OCI-LY7 (cell line): ENCODE data around the gene HEATR3. TPM values are rescaled to one million over a fixed set of nuclear protein-coding genes. Genes with fewer than 3 reads are reported as not detected.

Experiments used
- BruUV-seq: library from RNA; stranded (reverse); fragments of 400-500 nt; replicated peaks from 2 replicates; lab custom pipeline; 2021; lab: Mats Ljungman, UMichigan
- CTCF ChIA-PET: fragments of 300-600 bp; sonication (Branson Sonifier 250); formaldehyde crosslinking; loops from one replicate; lab custom pipeline; 2022; ENCODE audit warnings: antibody characterized with exemption; ENCODE audit not compliant: unreplicated experiment; lab: Charles Lee
- POLR2A ChIA-PET: fragments of 300-600 bp; sonication (Branson Sonifier 250); formaldehyde crosslinking; loops from one replicate; lab custom pipeline; 2022; ENCODE audit warnings: antibody characterized with exemption; lab: Charles Lee
- DNase-seq: peaks from one replicate; pipeline ENCODE4 v3.0.0-alpha.2; 2015; ENCODE audit warnings: low spot score
- H2AFZ ChIP-seq: fragments of 200-600 bp; sonication (generic), shearing (Covaris generic); 2 replicates; pipeline ENCODE4 v1.6.1; 2014; ENCODE audit warnings: mild to moderate bottlenecking, antibody characterized with exemption, low read length, moderate library complexity
- H3K27ac ChIP-seq: fragments of 200-600 bp; sonication (generic); 2 replicates; pipeline ENCODE4 v1.5.1; 2014; ENCODE audit warnings: mixed run types, low read depth, mild to moderate bottlenecking, moderate library complexity, low read length, inconsistent platforms; ENCODE audit not compliant: poor library complexity, severe bottlenecking
- H3K36me3 ChIP-seq: fragments of 200-600 bp; sonication (generic); 2 replicates; pipeline ENCODE4 v1.6.1; 2014; ENCODE audit warnings: mild to moderate bottlenecking, antibody characterized with exemption, low read length, moderate library complexity, mixed read lengths; ENCODE audit not compliant: insufficient read depth
- H3K4me1 ChIP-seq: fragments of 200-600 bp; sonication (generic); 2 replicates; pipeline ENCODE4 v1.5.1; 2014; ENCODE audit warnings: mild to moderate bottlenecking, low read length; ENCODE audit not compliant: insufficient read depth, poor library complexity, severe bottlenecking
- H3K4me2 ChIP-seq: fragments of 200-600 bp; sonication (generic); 2 replicates; pipeline ENCODE4 v1.6.1; 2014; ENCODE audit warnings: mild to moderate bottlenecking, low read length
- H3K4me3 ChIP-seq: fragments of 200-600 bp; sonication (generic); 2 replicates; pipeline ENCODE4 v1.5.1; 2014; ENCODE audit warnings: mild to moderate bottlenecking, low read depth, low read length; ENCODE audit not compliant: poor library complexity, severe bottlenecking
- H3K79me2 ChIP-seq: fragments of 200-600 bp; sonication (generic); 2 replicates; pipeline ENCODE4 v1.6.1; 2016; ENCODE audit warnings: low read depth, mild to moderate bottlenecking, low read length, moderate library complexity, mixed read lengths; ENCODE audit not compliant: insufficient read depth
- H3K9me2 ChIP-seq: fragments of 200-600 bp; sonication (generic); 2 replicates; pipeline ENCODE4 v1.6.1; 2016; ENCODE audit warnings: mild to moderate bottlenecking, low read length, mixed read lengths; ENCODE audit not compliant: insufficient read depth
- H3K9me3 ChIP-seq: fragments of 200-600 bp; sonication (generic); 2 replicates; pipeline ENCODE4 v1.6.1; 2014; ENCODE audit warnings: mild to moderate bottlenecking, mixed run types, low read length, mixed read lengths
- H4K20me1 ChIP-seq: fragments of 200-600 bp; sonication (generic); 2 replicates; pipeline ENCODE4 v1.6.1; 2014; ENCODE audit warnings: mild to moderate bottlenecking, antibody characterized with exemption, low read length, moderate library complexity, mixed read lengths; ENCODE audit not compliant: insufficient read depth
- CTCF ChIP-seq: fragments of 200-600 bp; sonication (generic); conservative IDR thresholded peaks from 2 replicates; pipeline ENCODE4 v1.5.1; 2014; ENCODE audit warnings: mild to moderate bottlenecking, antibody characterized with exemption, low read length, moderate library complexity, mixed read lengths
- EZH2phosphoT487 ChIP-seq: fragments of 200-600 bp; sonication (generic); IDR thresholded peaks from 2 replicates; pipeline ENCODE4 v1.6.1; 2018; ENCODE audit warnings: low read depth, borderline replicate concordance, mild to moderate bottlenecking, mixed run types, antibody characterized with exemption, low read length, moderate library complexity, mixed read lengths
- intact Hi-C: fragments of 100-400 bp; cut with micrococcal nuclease; formaldehyde crosslinking; loops from one replicate; pipeline ENCODE4 v1.10.0; 2022; ENCODE audit not compliant: unreplicated experiment
- total RNA-seq, 2 experiments: library from RNA; depleted of rRNA in 1 of 2; stranded (reverse); fragments of >200 nt in 1 of 2; shearing (Covaris generic) in 1 of 2; gene quantifications; 2 replicates each; pipeline ENCODE4 v1.2.3, GENCODE V29; 2014 to 2022

HEATR3 gene
- total RNA-seq, 2 experiments from 2014 or later, result 34.2 to 50.6 TPM

GRCh38 chr16:50061326-50061725 is 4.4 kb upstream of the HEATR3 start:
- no TSS peak for BruUV-seq
- Histone ChIP-seq H3K4me1 (peaks cover 5% of the 10 kb centered on the region), H3K79me2 (no peaks in the 10 kb centered on the region), H3K27ac (no peak overlapping the region), H3K36me3 (no peaks in the 10 kb centered on the region), H4K20me1 (no peaks in the 10 kb centered on the region), H3K4me2 (no peak overlapping the region), H3K4me3 (no peak overlapping the region), H2AFZ (no peak overlapping the region), H3K9me2 (no peaks in the 10 kb centered on the region), H3K9me3 (no peaks in the 10 kb centered on the region)
- intact Hi-C loops, result loop anchor here (10.0 kb wide), 1 partner anchor 303 kb away; the partner anchor contains the start of gene BRD7
- TF ChIP-seq CTCF (no peak), EZH2phosphoT487 (no peak)
- DNase-seq, result no peak
- ChIA-PET POLR2A (interaction anchor here (0.6 to 1.1 kb wide), 3 partner anchors 27 to 82 kb away, joined by 3 to 8 read pairs (median 4); partner anchors contain the start of gene CNEP1R1), CTCF (no interaction called here)

GRCh38 chr16:50065241-50065623 is 538 bp upstream of the HEATR3 start:
- Histone ChIP-seq H2AFZ (peak overlapping the region; percentile 66; the same call in 1 of the 2 replicates), H3K4me3 (peak overlapping the region; percentile 80), H3K9me3 (no peaks in the 10 kb centered on the region), H3K4me1 (peaks cover 26% of the 10 kb centered on the region), H3K4me2 (peak overlapping the region; percentile 62), H3K9me2 (no peaks in the 10 kb centered on the region), H3K27ac (no peak overlapping the region), H3K36me3 (peaks cover 27% of the 10 kb centered on the region; the same call in 1 of the 2 replicates), H3K79me2 (peaks cover 28% of the 10 kb centered on the region), H4K20me1 (peaks cover 5% of the 10 kb centered on the region; the same call in 1 of the 2 replicates)
- DNase-seq, result no peak
- TSS peak; percentile 60 for BruUV-seq
- ChIA-PET POLR2A (interaction anchor here (0.6 to 1.5 kb wide), 4 partner anchors 27 to 166 kb away, joined by 3 to 11 read pairs (median 6); partner anchors contain the start of gene CNEP1R1), CTCF (no interaction called here)
- intact Hi-C loops, result loop anchor here (5.0 to 10.0 kb wide), 2 partner anchors 132 to 300 kb away; partner anchors contain the start of gene BRD7
- no peak for TF ChIP-seq EZH2phosphoT487
- TF ChIP-seq CTCF, result no peak
